ENCODE measurements around the gene TSPO.

The TSPO gene

DNA sequence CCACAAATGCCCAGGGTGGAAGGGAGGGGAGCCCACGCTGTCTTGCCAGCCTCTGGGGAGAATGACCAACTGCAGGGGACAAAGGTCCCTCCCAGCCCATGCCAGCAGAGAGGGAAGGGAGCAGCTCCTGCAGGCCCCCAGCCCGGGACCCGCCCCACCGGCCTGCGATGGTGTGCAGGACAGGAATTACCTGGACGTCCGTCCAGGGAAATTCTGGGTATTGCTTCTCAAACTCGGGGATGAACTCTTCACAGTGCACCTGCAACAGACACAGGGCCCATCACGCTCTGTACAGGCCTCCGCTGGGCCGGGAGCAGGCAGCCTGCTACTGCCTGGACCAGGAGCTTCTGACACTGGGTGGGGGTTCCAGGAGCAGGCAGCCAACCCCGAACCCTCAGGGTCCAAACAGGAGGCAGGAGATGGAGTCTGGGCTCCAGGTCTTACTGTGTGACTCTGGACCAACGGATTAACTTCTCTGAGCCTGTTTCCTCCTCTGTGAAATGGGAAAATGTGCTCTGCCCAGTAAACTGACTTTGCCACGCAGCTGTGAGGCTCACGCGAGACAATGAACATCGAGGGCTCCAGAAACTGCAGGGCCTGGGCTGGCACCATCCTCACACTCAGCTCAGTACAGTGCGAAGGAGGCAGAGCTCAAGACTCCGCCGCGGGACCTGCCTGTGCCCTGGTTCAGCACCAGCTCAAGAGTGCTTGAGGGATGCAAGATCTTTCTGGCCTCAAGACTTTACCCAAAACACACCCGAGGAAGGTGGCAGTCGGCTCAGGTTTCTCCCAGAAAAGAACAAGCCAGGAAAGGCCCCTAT lies 18.2 kb downstream of the TSPO start:
- peaks cover 2% of the 10 kb centered on the region for H3K36me3 ChIP-seq (ENCODE audit: control insufficient read depth, insufficient read depth, low read length)
- H3K27ac ChIP-seq (ENCODE audit: low read depth, low read length), result no peak overlapping the region
- WGBS (ENCODE audit: extremely low coverage, insufficient coverage, low lambda C conversion rate), result no CpG with 5 or more reads among the region's 23 CpGs

DNA sequence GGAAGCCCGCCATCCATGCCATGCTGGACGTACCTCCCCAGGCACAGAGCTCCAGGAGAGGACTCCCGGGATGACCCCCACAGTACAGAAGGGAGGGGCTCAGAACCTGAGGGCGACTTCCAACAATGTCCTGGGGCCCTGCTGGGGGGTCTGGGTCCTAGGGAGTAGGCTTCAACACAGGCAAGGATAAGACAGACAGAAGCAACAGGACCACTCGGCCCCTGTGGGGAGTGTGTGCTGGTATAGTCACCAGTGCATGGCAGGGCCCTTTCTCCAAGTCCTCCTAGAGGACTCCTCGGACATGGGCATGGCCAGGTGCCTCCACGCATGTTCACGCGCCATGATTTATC lies 18.7 kb downstream of the TSPO start:
- Histone ChIP-seq H3K23ac (ENCODE audit: low read length) (no peak overlapping the region), H2AK5ac (ENCODE audit: low read length) (no peak overlapping the region), H2BK15ac (replicated peaks; ENCODE audit: low read depth) (no peak overlapping the region), H4K8ac (ENCODE audit: low read depth, low read length) (no peak overlapping the region), H3K9ac (ENCODE audit: low read length) (no peak overlapping the region), H3K27ac (ENCODE audit: low read depth, low read length) (no peak overlapping the region), H3K4me1 (ENCODE audit: control insufficient read depth, low read depth, low read length) (no peaks in the 10 kb centered on the region), H3K79me1 (ENCODE audit: low read length) (no peaks in the 10 kb centered on the region), H3K4me3 (ENCODE audit: low read length) (no peak overlapping the region), H3K56ac (ENCODE audit: low read length) (no peak overlapping the region), H3K18ac (ENCODE audit: low read length) (no peak overlapping the region), H3K4me2 (ENCODE audit: low read length) (no peak overlapping the region), H3K4ac (ENCODE audit: low read depth, low read length) (no peak overlapping the region), H3K27me3 (ENCODE audit: insufficient read depth, low read length, poor library complexity) (no peaks in the 10 kb centered on the region), H3K36me3 (ENCODE audit: control insufficient read depth, insufficient read depth, low read length) (peaks cover 2% of the 10 kb centered on the region), H3K79me2 (ENCODE audit: control insufficient read depth, insufficient read depth, low read length) (no peaks in the 10 kb centered on the region), H4K5ac (ENCODE audit: low read length) (no peak overlapping the region), H2BK120ac (ENCODE audit: low read depth, low read length) (no peak overlapping the region), H2BK5ac (ENCODE audit: low read length) (no peak overlapping the region)
- no peak for DNase-seq
- no CpG with 5 or more reads among the region's 9 CpGs for WGBS (ENCODE audit: extremely low coverage, insufficient coverage, low lambda C conversion rate)

More for the DNA sequence above, 18.2 kb downstream of the TSPO start:
- Histone ChIP-seq H4K5ac (ENCODE audit: low read length) (no peak overlapping the region), H2BK120ac (ENCODE audit: low read depth, low read length) (no peak overlapping the region), H3K9ac (ENCODE audit: low read length) (no peak overlapping the region), H3K56ac (ENCODE audit: low read length) (no peak overlapping the region), H2BK15ac (replicated peaks; ENCODE audit: low read depth) (no peak overlapping the region), H3K4me2 (ENCODE audit: low read length) (no peak overlapping the region), H3K27me3 (ENCODE audit: insufficient read depth, low read length, poor library complexity) (no peaks in the 10 kb centered on the region), H3K4ac (ENCODE audit: low read depth, low read length) (no peak overlapping the region), H2AK5ac (ENCODE audit: low read length) (no peak overlapping the region), H3K79me1 (ENCODE audit: low read length) (no peaks in the 10 kb centered on the region), H3K4me1 (ENCODE audit: control insufficient read depth, low read depth, low read length) (no peaks in the 10 kb centered on the region), H4K8ac (ENCODE audit: low read depth, low read length) (no peak overlapping the region), H2BK5ac (ENCODE audit: low read length) (no peak overlapping the region), H3K23ac (ENCODE audit: low read length) (no peak overlapping the region), H3K4me3 (ENCODE audit: low read length) (no peak overlapping the region), H3K79me2 (ENCODE audit: control insufficient read depth, insufficient read depth, low read length) (no peaks in the 10 kb centered on the region), H3K18ac (ENCODE audit: low read length) (no peak overlapping the region)
- DNase-seq, result no peak

DNA sequence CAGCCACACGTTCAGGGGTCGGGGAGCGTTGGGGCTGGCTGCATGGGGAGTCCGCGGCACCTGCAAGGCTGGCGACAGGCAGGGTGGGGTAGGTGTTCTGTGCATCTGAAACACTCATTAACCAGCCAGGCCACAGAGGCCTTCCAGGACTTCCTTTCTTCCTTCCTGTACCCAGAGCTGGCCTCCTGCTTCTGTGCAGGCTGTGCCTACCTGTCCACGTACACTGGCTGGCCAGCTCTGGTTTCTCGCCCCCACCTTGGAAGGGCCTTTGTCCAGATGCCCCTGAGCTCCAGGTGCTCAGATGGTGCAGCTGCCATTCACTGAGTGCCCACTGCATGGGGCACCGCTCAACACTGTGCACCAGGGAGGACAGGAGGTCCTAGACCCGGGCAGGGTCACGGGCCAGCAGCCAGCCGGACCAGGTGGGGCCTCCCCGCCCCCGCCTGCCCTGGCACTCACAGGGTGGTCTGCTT lies 19.7 kb downstream of the TSPO start:
- Histone ChIP-seq H3K36me3 (ENCODE audit: control insufficient read depth, insufficient read depth, low read length) (peaks cover 2% of the 10 kb centered on the region), H4K8ac (ENCODE audit: low read depth, low read length) (no peak overlapping the region), H4K5ac (ENCODE audit: low read length) (no peak overlapping the region), H3K56ac (ENCODE audit: low read length) (no peak overlapping the region), H2BK15ac (replicated peaks; ENCODE audit: low read depth) (no peak overlapping the region), H3K4me3 (ENCODE audit: low read length) (no peak overlapping the region), H3K9ac (ENCODE audit: low read length) (no peak overlapping the region), H3K4me1 (ENCODE audit: control insufficient read depth, low read depth, low read length) (no peaks in the 10 kb centered on the region), H2BK120ac (ENCODE audit: low read depth, low read length) (no peak overlapping the region), H2AK5ac (ENCODE audit: low read length) (no peak overlapping the region), H3K23ac (ENCODE audit: low read length) (no peak overlapping the region), H3K79me1 (ENCODE audit: low read length) (no peaks in the 10 kb centered on the region), H3K27ac (ENCODE audit: low read depth, low read length) (no peak overlapping the region), H3K18ac (ENCODE audit: low read length) (no peak overlapping the region), H3K4ac (ENCODE audit: low read depth, low read length) (no peak overlapping the region), H3K79me2 (ENCODE audit: control insufficient read depth, insufficient read depth, low read length) (no peaks in the 10 kb centered on the region), H2BK5ac (ENCODE audit: low read length) (no peak overlapping the region), H3K4me2 (ENCODE audit: low read length) (no peak overlapping the region), H3K27me3 (ENCODE audit: insufficient read depth, low read length, poor library complexity) (no peaks in the 10 kb centered on the region)
- no peak for DNase-seq
- WGBS (ENCODE audit: extremely low coverage, insufficient coverage, low lambda C conversion rate), result no CpG with 5 or more reads among the region's 14 CpGs

DNA sequence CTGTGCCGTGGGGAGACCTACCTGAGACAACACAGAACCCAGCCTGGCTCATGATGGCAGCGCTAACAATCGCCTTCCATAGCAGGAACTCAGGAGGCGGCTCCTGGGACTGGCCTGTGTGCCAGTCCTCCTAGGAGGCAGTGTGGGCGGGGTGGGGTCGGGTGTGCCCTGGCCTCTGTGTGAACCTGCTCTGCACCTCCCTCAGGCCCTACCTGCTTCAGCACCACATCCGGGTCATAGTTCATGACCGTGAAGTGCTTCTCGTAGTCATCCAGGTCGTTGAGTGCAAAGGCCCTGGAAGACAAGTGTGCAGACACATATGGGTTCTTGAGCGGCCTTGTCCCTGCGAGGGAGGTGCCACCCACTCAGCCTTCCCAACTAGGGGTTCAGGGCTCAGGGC lies 20.2 kb downstream of the TSPO start:
- Histone ChIP-seq H3K27me3 (ENCODE audit: insufficient read depth, low read length, poor library complexity) (no peaks in the 10 kb centered on the region), H3K4ac (ENCODE audit: low read depth, low read length) (no peak overlapping the region), H3K4me2 (ENCODE audit: low read length) (no peak overlapping the region), H3K4me3 (ENCODE audit: low read length) (no peak overlapping the region), H3K18ac (ENCODE audit: low read length) (no peak overlapping the region), H2BK120ac (ENCODE audit: low read depth, low read length) (no peak overlapping the region), H3K36me3 (ENCODE audit: control insufficient read depth, insufficient read depth, low read length) (peaks cover 2% of the 10 kb centered on the region), H4K5ac (ENCODE audit: low read length) (no peak overlapping the region), H3K27ac (ENCODE audit: low read depth, low read length) (no peak overlapping the region), H3K56ac (ENCODE audit: low read length) (no peak overlapping the region), H3K9ac (ENCODE audit: low read length) (no peak overlapping the region), H3K23ac (ENCODE audit: low read length) (no peak overlapping the region), H3K4me1 (ENCODE audit: control insufficient read depth, low read depth, low read length) (no peaks in the 10 kb centered on the region), H2BK5ac (ENCODE audit: low read length) (no peak overlapping the region), H3K79me2 (ENCODE audit: control insufficient read depth, insufficient read depth, low read length) (no peaks in the 10 kb centered on the region), H4K8ac (ENCODE audit: low read depth, low read length) (no peak overlapping the region), H3K79me1 (ENCODE audit: low read length) (no peaks in the 10 kb centered on the region), H2BK15ac (replicated peaks; ENCODE audit: low read depth) (no peak overlapping the region), H2AK5ac (ENCODE audit: low read length) (no peak overlapping the region)
- no CpG with 5 or more reads among the region's 12 CpGs for WGBS (ENCODE audit: extremely low coverage, insufficient coverage, low lambda C conversion rate)
- DNase-seq, result no peak

DNA sequence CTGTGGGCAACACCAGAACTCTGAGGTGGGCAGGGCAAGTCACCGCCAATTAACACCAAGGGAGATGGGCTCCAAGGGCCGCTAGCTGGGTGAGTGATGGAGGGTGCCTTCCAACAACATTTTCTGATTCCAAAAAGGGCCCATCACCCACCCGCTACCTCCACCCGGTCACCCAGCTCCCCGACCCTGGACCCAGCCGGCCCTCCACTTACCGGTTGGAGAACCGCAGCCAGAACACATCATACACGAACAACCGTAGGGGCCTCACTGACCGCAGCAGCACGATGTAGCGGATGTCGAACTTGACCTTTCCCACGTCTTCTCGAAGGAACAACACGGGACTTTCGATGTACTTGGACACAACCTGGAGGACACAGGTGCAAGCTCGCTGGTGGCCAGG lies 20.8 kb downstream of the TSPO start:
- DNase-seq, result no peak
- Histone ChIP-seq H3K79me1 (ENCODE audit: low read length) (no peaks in the 10 kb centered on the region), H3K4me3 (ENCODE audit: low read length) (no peak overlapping the region), H3K18ac (ENCODE audit: low read length) (no peak overlapping the region), H2BK5ac (ENCODE audit: low read length) (no peak overlapping the region), H3K9ac (ENCODE audit: low read length) (no peak overlapping the region), H3K56ac (ENCODE audit: low read length) (no peak overlapping the region), H3K79me2 (ENCODE audit: control insufficient read depth, insufficient read depth, low read length) (no peaks in the 10 kb centered on the region), H2BK120ac (ENCODE audit: low read depth, low read length) (no peak overlapping the region), H2AK5ac (ENCODE audit: low read length) (no peak overlapping the region), H3K4me1 (ENCODE audit: control insufficient read depth, low read depth, low read length) (no peaks in the 10 kb centered on the region), H3K4ac (ENCODE audit: low read depth, low read length) (no peak overlapping the region), H3K23ac (ENCODE audit: low read length) (no peak overlapping the region), H3K27ac (ENCODE audit: low read depth, low read length) (no peak overlapping the region), H3K4me2 (ENCODE audit: low read length) (no peak overlapping the region), H4K8ac (ENCODE audit: low read depth, low read length) (no peak overlapping the region), H3K36me3 (ENCODE audit: control insufficient read depth, insufficient read depth, low read length) (peaks cover 4% of the 10 kb centered on the region), H2BK15ac (replicated peaks; ENCODE audit: low read depth) (no peak overlapping the region), H3K27me3 (ENCODE audit: insufficient read depth, low read length, poor library complexity) (no peaks in the 10 kb centered on the region), H4K5ac (ENCODE audit: low read length) (no peak overlapping the region)
- WGBS (ENCODE audit: extremely low coverage, insufficient coverage, low lambda C conversion rate), result no CpG with 5 or more reads among the region's 19 CpGs

DNA sequence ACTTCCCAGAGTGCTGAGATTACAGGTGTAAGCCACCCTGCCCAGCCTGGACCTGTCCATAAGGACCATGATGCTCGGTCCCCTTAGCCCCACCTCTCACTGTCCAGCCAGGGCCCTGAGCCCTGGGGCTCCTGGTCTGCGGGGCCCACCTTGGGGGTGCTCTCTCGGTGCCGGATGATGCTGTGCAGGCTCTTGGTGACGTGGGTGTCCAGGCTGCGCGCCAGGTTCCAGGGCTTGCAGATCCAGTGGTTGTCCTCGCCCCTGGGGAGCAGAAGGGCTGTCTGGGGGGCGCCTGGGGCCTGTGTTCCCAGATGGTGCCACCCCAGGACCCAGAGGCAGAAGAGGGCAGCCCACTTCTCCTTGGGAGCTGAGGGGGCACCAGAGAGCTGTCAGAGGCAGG lies 22.2 kb downstream of the TSPO start:
- Histone ChIP-seq H2BK120ac (ENCODE audit: low read depth, low read length) (no peak overlapping the region), H3K23ac (ENCODE audit: low read length) (no peak overlapping the region), H3K27me3 (ENCODE audit: insufficient read depth, low read length, poor library complexity) (no peaks in the 10 kb centered on the region), H3K4me3 (ENCODE audit: low read length) (no peak overlapping the region), H4K5ac (ENCODE audit: low read length) (no peak overlapping the region), H2AK5ac (ENCODE audit: low read length) (no peak overlapping the region), H3K56ac (ENCODE audit: low read length) (no peak overlapping the region), H3K79me1 (ENCODE audit: low read length) (no peaks in the 10 kb centered on the region), H3K79me2 (ENCODE audit: control insufficient read depth, insufficient read depth, low read length) (no peaks in the 10 kb centered on the region), H2BK5ac (ENCODE audit: low read length) (no peak overlapping the region), H3K4me1 (ENCODE audit: control insufficient read depth, low read depth, low read length) (no peaks in the 10 kb centered on the region), H3K36me3 (ENCODE audit: control insufficient read depth, insufficient read depth, low read length) (peaks cover 4% of the 10 kb centered on the region), H3K27ac (ENCODE audit: low read depth, low read length) (no peak overlapping the region), H2BK15ac (replicated peaks; ENCODE audit: low read depth) (no peak overlapping the region), H3K18ac (ENCODE audit: low read length) (no peak overlapping the region), H4K8ac (ENCODE audit: low read depth, low read length) (no peak overlapping the region), H3K9ac (ENCODE audit: low read length) (no peak overlapping the region), H3K4ac (ENCODE audit: low read depth, low read length) (no peak overlapping the region), H3K4me2 (ENCODE audit: low read length) (no peak overlapping the region)
- DNase-seq, result no peak
- WGBS (ENCODE audit: extremely low coverage, insufficient coverage, low lambda C conversion rate), result no CpG with 5 or more reads among the region's 9 CpGs
